Common myeloid progenitor, CD34-positive (primary cell): ENCODE measurements around the gene SYTL5.

Experiments
- CTCF ChIA-PET: fragments of 350-600 bp; sonication (Branson Sonifier 250); formaldehyde crosslinking; loops from one replicate; lab custom pipeline; 2021; ENCODE audit warnings: antibody characterized with exemption; lab: Charles Lee
- POLR2A ChIA-PET: fragments of 350-600 bp; sonication (Branson Sonifier 250); formaldehyde crosslinking; loops from one replicate; lab custom pipeline; 2021; ENCODE audit warnings: antibody characterized with exemption; lab: Charles Lee
- DNase-seq, 3 donors: peaks; one replicate each; pipeline versions ENCODE4 v3.0.0 to v3.0.0-alpha.2; 2013
- H3K27ac ChIP-seq, 2 experiments: 1 replicate in 1 of 2; 2 replicates in 1 of 2; pipeline ENCODE4 v1.7.0; 2013; ENCODE audit warnings: inconsistent platforms in 2 of 2, low read length in 2 of 2, mild to moderate bottlenecking in 2 of 2, low read depth in 1 of 2, moderate library complexity in 1 of 2; ENCODE audit not compliant: severe bottlenecking in 2 of 2, insufficient read depth in 1 of 2, poor library complexity in 1 of 2
- H3K27me3 ChIP-seq, 5 experiments: replicated peaks in 2 of 5; 1 replicate in 3 of 5; 2 replicates in 2 of 5; pipeline versions ENCODE4 v1.6.1 to v1.7.0; 2013; ENCODE audit warnings: low read length in 4 of 5, mild to moderate bottlenecking in 2 of 5, moderate library complexity in 2 of 5, inconsistent platforms in 1 of 5; ENCODE audit not compliant: insufficient read depth in 5 of 5, control insufficient read depth in 4 of 5
- H3K36me3 ChIP-seq, 4 experiments: 1 replicate in 2 of 4; 2 replicates in 2 of 4; pipeline versions ENCODE4 v1.6.1 to v1.7.0; 2013; ENCODE audit warnings: low read length in 3 of 4, control low read depth in 1 of 4, mild to moderate bottlenecking in 1 of 4; ENCODE audit not compliant: control insufficient read depth in 4 of 4, insufficient read depth in 4 of 4
- H3K4me1 ChIP-seq, 4 experiments: 1 replicate in 3 of 4; 2 replicates in 1 of 4; pipeline versions ENCODE4 v1.6.1 to v1.7.1; 2013; ENCODE audit warnings: low read length in 3 of 4, mild to moderate bottlenecking in 3 of 4, control low read depth in 1 of 4, inconsistent platforms in 1 of 4, moderate library complexity in 1 of 4; ENCODE audit not compliant: control insufficient read depth in 4 of 4, insufficient read depth in 4 of 4; ENCODE audit errors: control extremely low read depth in 1 of 4
- H3K4me3 ChIP-seq, 7 experiments: 1 replicate in 4 of 7; 2 replicates in 3 of 7; pipeline versions ENCODE4 v1.5.1 to v1.7.0; 2013; ENCODE audit warnings: mild to moderate bottlenecking in 7 of 7, low read length in 6 of 7, moderate library complexity in 6 of 7, inconsistent platforms in 2 of 7, low read depth in 2 of 7, control low read depth in 1 of 7; ENCODE audit not compliant: insufficient read depth in 4 of 7, control insufficient read depth in 1 of 7; ENCODE audit errors: extremely low read depth in 1 of 7
- H3K9me3 ChIP-seq, 5 experiments: 1 replicate in 4 of 5; 2 replicates in 1 of 5; pipeline versions ENCODE4 v1.6.1 to v1.7.1; 2013; ENCODE audit warnings: low read length in 4 of 5, mild to moderate bottlenecking in 2 of 5, inconsistent platforms in 1 of 5, low read depth in 1 of 5, moderate library complexity in 1 of 5; ENCODE audit not compliant: control insufficient read depth in 4 of 5, insufficient read depth in 2 of 5; ENCODE audit errors: control extremely low read depth in 1 of 5
- WGBS: methylation state at CpG from one replicate; pipeline ENCODE4 v1.1.5; 2013; ENCODE audit not compliant: insufficient coverage; 5-methylcytosine and 5-hydroxymethylcytosine counted together

SYTL5 gene

DNA sequence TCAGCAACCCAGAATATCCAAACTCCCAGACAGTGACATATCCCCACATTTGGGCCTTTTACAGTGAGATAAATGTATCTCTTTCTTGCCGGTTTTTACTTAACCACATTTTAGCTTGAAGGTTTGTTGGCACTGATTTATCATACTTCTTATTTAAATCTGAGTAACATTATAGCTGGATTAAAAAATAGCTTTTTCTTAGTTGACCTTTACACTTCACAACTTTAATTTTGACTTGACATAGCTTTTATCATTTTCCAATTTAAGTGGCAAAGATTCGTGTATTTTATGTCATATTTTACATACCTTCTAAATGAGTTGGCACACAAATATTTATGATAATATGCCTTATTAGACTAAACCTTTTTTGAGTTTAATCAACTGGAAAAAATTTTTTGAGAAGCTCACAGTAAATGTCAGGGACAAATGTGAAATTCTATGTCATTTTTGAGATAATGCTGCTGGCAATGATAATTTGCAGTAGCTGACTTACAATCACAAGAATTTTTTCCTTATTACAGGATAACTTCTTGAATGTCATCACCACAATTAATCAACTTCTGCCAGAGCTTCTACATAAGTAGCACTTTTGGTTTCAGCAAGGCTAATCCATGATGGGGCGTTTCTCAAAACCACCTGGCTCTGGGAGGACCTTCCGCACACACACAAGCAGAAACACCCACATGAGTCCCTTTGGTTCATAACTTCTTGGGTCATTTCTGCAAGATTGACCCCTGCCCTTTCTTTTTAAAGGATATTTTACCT, 80.3 kb downstream of the SYTL5 start:
- no peaks in the 10 kb centered on the region for H3K4me1 ChIP-seq
- no peaks in the 10 kb centered on the region for H3K36me3 ChIP-seq
- POLR2A ChIA-PET = no interaction called here
- no peak overlapping the region for H3K4me3 ChIP-seq
- CTCF ChIA-PET = no interaction called here
- no peak for DNase-seq
- H3K9me3 ChIP-seq = no peaks in the 10 kb centered on the region
- 88% methylated on average over 2 of the region's 4 CpGs for whole genome bisulfite sequencing
- H3K27ac ChIP-seq = no peak overlapping the region
- H3K27me3 ChIP-seq = no peaks in the 10 kb centered on the region

DNA sequence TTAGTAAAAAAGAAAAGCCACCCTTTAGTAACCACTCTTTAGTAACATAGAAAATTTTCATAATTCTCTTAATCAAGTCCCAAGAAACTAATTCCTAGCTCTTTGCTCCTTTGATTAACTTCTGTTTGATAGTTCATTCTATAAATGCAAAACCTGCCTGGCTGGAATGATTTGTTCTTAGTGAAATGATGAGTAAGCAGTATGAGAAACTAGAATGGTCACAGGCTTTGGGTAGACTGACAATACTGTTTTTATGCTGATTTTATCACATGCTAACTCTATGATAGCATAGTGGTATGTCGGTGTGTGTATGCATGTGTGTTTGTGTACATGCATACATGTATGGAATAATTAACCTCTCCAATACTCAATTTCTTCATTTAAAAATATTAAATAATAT, 81.2 kb downstream of the SYTL5 start:
- Histone ChIP-seq H3K36me3 (no peaks in the 10 kb centered on the region), H3K27ac (no peak overlapping the region), H3K27me3 (no peaks in the 10 kb centered on the region), H3K4me3 (no peak overlapping the region), H3K4me1 (no peaks in the 10 kb centered on the region), H3K9me3 (no peaks in the 10 kb centered on the region)
- WGBS = no CpG with 5 or more reads among the region's 1 CpG
- ChIA-PET POLR2A (no interaction called here), CTCF (no interaction called here)
- no peak for DNase-seq

DNA sequence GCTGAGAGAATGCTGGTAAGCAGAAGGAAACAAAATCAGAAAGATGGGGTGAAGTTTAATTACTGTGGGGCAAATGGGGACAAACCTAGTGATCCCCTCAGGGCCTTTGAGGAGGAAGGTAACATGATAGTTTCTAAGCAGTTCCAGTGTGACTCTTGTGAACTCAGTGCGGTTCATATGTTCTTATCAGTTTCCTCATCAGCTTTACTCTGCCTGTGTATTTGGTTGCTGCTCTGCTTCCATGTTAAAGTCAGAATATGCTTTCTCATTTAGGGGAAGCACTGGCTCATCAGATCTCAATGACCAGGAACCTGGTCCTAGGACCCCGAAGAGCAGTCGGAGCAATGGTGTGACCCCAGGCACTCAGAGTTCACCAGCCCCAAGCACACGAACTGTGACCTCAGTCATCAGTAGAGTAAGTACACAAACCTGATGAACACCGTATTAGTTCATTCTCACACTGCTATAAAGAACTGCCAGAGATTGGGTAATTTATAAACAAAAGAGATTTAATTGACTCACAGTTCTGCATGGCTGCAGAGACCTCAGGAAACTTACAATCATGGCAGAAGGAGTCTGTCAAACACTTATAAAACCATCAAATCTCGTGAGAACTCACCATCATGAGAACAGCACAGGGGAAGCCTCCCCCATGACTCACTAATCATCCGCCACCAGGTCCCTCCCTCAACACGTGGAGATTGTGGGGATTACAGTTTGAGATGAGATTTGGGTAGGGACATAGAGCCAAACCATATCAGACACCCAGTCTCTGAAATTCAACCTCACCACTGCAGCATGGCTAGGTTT, 83.0 kb downstream of the SYTL5 start:
- Histone ChIP-seq H3K4me1 (no peaks in the 10 kb centered on the region), H3K27ac (no peak overlapping the region), H3K27me3 (no peaks in the 10 kb centered on the region), H3K4me3 (no peak overlapping the region), H3K9me3 (no peaks in the 10 kb centered on the region), H3K36me3 (no peaks in the 10 kb centered on the region)
- ChIA-PET POLR2A (no interaction called here), CTCF (no interaction called here)
- 66% methylated on average over 4 of the region's 8 CpGs for WGBS
- peak in 2 of 3 donors; percentile 15 to 46 for DNase-seq

DNA sequence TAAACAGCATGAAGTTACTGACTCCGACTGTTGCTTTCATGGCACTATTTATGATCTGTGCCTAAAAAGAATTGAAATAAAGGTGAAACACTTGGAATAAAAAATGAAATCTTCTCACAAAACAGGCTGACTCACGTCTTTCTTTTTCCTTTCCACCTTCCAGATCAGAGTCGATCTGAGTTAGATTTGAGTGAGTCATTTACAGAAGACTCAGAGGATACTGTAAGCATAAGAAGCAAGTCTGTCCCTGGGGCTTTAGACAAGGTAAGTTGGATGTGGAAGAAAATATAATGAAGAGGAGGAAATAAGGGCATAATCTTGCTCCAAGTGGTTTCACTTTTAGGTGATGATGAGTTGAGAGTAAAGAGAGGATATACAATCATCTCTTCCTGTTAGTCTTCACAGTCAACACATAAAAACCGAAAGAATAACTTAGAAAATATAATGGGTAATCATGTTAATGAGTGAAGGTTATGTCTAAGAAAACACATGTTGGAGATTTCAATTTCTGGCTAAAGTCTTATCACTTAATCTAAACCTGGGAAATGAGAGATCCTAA, 89.7 kb downstream of the SYTL5 start:
- no peak for DNase-seq

DNA sequence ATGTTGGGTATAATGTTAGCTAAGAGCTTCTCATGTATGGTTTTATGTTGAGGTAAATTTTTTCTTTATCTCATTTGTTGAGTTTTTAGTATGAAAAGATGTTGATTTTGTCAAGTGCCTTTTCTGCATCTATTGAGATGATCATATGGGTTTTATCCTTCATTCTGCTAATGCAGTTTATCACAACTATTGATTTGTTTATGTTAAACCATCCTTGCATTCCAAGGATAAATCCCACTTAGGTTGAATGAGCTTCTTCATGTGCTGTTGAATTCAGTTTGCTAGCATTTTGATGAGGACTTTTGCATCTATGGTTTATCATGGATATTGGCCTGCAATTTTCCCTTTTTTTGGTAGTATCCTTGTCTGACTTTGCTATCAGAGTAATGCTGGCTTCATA, 93.3 kb downstream of the SYTL5 start:
- Histone ChIP-seq H3K36me3 (no peaks in the 10 kb centered on the region), H3K4me1 (peaks cover 0 to 6% (median 2%) of the 10 kb centered on the region in 4 experiments), H3K9me3 (no peaks in the 10 kb centered on the region), H3K27me3 (peaks cover 0 to 2% (median 0%) of the 10 kb centered on the region in 5 experiments), H3K27ac (no peak overlapping the region), H3K4me3 (no peak overlapping the region)
- ChIA-PET POLR2A (no interaction called here), CTCF (no interaction called here)
- DNase-seq = no peak

More for the DNA sequence above, 89.7 kb downstream of the SYTL5 start:
- H3K27ac ChIP-seq = no peak overlapping the region
- no peaks in the 10 kb centered on the region for H3K9me3 ChIP-seq
- no peaks in the 10 kb centered on the region for H3K36me3 ChIP-seq
- no CpG with 5 or more reads among the region's 4 CpGs for WGBS
- H3K27me3 ChIP-seq = peaks cover 0 to 2% (median 0%) of the 10 kb centered on the region in 5 experiments
- no peaks in the 10 kb centered on the region for H3K4me1 ChIP-seq
- no peak overlapping the region for H3K4me3 ChIP-seq
- CTCF ChIA-PET = no interaction called here
- POLR2A ChIA-PET = no interaction called here

DNA sequence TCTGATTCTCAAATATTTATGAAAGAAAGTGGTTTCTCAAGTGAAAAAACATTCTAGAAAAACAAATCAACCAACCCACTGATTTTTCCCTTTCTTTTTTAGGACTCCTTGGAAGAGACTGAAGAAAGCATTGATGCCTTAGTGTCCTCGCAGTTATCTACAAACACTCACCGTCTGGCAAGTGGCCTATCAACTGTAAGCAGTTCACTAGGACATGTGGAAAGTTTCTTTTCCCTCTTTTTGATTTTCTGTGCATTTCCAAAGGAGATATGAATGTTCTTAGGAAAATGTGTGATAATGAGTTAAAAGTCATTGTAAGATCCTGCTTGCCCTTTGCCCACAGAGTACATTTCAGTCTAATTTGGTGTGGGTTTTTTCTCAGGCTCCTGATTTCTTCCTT, 95.9 kb downstream of the SYTL5 start:
- no peaks in the 10 kb centered on the region for H3K27me3 ChIP-seq
- WGBS = no CpG with 5 or more reads among the region's 2 CpGs
- no peak overlapping the region for H3K4me3 ChIP-seq
- no peaks in the 10 kb centered on the region for H3K36me3 ChIP-seq
- H3K4me1 ChIP-seq = peaks cover 0 to 9% (median 3%) of the 10 kb centered on the region in 4 experiments
- DNase-seq = no peak
- CTCF ChIA-PET = no interaction called here
- H3K27ac ChIP-seq = no peak overlapping the region
- POLR2A ChIA-PET = no interaction called here
- no peaks in the 10 kb centered on the region for H3K9me3 ChIP-seq

DNA sequence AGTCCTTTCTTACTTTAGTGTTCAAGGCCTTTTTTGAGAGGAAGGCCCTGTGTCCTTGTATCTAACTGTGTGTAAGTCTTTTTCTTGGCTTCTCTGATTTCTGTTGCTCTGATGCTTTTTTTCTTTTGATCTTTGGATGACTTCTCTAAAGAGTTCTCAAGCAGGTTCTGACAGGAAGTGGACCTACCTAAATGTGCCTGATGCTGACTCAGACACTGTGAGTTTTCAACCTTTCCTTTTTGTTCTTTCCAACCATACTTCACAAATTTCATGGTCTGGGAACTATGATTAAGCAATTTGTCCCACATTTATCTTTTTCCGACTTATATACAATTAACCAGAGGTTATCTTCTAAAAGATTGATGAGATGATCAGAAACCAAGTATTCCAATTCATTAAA, 96.5 kb downstream of the SYTL5 start:
- DNase-seq = no peak
- WGBS = no CpG with 5 or more reads among the region's 1 CpG
- H3K36me3 ChIP-seq = no peaks in the 10 kb centered on the region
- ChIA-PET POLR2A (no interaction called here), CTCF (no interaction called here)
- H3K4me1 ChIP-seq = peaks cover 0 to 9% (median 3%) of the 10 kb centered on the region in 4 experiments
- H3K27ac ChIP-seq = no peak overlapping the region
- H3K4me3 ChIP-seq = no peak overlapping the region
- no peaks in the 10 kb centered on the region for H3K27me3 ChIP-seq
- H3K9me3 ChIP-seq = no peaks in the 10 kb centered on the region
